GM21526 (cell line): Measurements from ENCODE around the gene ITGB1BP1.

ENCODE experiments used
- ATAC-seq: cut with Tn5 transposase; IDR thresholded peaks from one replicate; pipeline ENCODE4 v1.9.1; 2021; ENCODE audit warnings: moderate library complexity; ENCODE audit not compliant: unreplicated experiment, low FRiP score

Gene ITGB1BP1

GRCh38 chr2:9423100-9423921, at the start of gene ITGB1BP1, which contains the start of gene CPSF3:
ITGB1BP1 (minus strand) TSS chr2:9423528; CDS start chr2:9418697, 4,831 bp downstream.
CPSF3 (plus strand) TSS chr2:9423654; CDS start chr2:9423774, 120 bp downstream.
- peak; percentile 78 for ATAC-seq

- no peak for ATAC-seq
Observed at GRCh38 chr2:9472511-9472910, 49.2 kb upstream of the ITGB1BP1 start.

- ATAC-seq = no peak
Observed at GRCh38 chr2:9471206-9471605, 47.9 kb upstream of the ITGB1BP1 start.

- ATAC-seq = no peak
Observed at GRCh38 chr2:9467687-9468086, 44.4 kb upstream of the ITGB1BP1 start.

- ATAC-seq = no peak
Observed at GRCh38 chr2:9466147-9466683, 42.9 kb upstream of the ITGB1BP1 start.

GRCh38 chr2:9465170-9465569, 41.8 kb upstream of the ITGB1BP1 start:
- ATAC-seq = no peak

- peak; percentile 89 for ATAC-seq
Observed at GRCh38 chr2:9463698-9464034, 40.3 kb upstream of the ITGB1BP1 start.

GRCh38 chr2:9462886-9463697, 39.8 kb upstream of the ITGB1BP1 start:
- peak; percentile 25 for ATAC-seq

GRCh38 chr2:9462313-9462712, 39.0 kb upstream of the ITGB1BP1 start:
- ATAC-seq = no peak

GRCh38 chr2:9461079-9461478, 37.8 kb upstream of the ITGB1BP1 start:
- ATAC-seq = no peak

GRCh38 chr2:9460441-9461017, 37.2 kb upstream of the ITGB1BP1 start:
- no peak for ATAC-seq

- no peak for ATAC-seq
Observed at GRCh38 chr2:9451231-9451630, 27.9 kb upstream of the ITGB1BP1 start.

- ATAC-seq = no peak
Observed at GRCh38 chr2:9445089-9445488, 21.8 kb upstream of the ITGB1BP1 start.

GRCh38 chr2:9443526-9443925, 20.2 kb upstream of the ITGB1BP1 start:
- no peak for ATAC-seq

- no peak for ATAC-seq
Observed at GRCh38 chr2:9441556-9441955, 18.2 kb upstream of the ITGB1BP1 start.

GRCh38 chr2:9440058-9440727, 16.9 kb upstream of the ITGB1BP1 start:
- no peak for ATAC-seq

GRCh38 chr2:9439536-9439935, 16.2 kb upstream of the ITGB1BP1 start:
- ATAC-seq = no peak

GRCh38 chr2:9434489-9434888, 11.2 kb upstream of the ITGB1BP1 start:
- ATAC-seq = no peak

GRCh38 chr2:9430316-9431293, 7.3 kb upstream of the ITGB1BP1 start:
- ATAC-seq = no peak
